ENCODE data around the gene NEMP1.

NEMP1 gene

DNA sequence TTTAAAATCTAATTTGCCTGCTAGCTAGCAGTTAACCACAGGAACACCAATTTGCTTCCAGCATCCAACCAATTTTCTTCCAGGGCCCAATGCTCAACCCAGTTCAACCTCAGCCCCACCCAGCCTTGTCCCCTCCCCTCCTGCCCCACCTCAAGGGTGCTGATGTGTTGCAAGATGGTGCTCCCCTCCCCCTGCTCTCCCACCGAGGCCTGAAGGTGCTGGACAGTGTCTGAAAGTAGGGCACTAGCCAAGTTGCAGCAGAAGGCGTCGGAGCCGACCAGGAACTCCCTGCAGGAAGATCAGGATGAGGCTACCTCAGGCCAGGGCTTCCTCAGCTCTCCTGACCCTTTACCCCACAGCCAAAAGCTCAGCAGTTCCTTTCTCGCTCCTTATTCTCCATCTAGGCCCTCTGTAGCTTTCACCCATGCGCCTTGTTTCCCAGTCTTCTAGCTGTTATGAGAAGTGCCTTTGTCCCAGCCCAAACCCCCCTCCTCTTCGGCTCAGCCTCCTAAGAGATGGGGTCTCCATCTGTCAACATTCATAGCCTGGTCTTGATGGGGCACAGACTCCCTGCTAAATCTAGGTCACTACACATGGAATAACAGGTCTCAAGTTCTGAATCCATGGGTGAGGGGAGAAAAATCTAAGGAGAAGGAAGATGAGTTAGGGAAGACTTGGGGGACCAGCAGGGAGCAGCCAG lies 29.0 kb upstream of the NEMP1 start:
- DNase-seq: no peak

- no peak for DNase-seq
Observed at GRCh38 chr12:57106021-57106708, 27.6 kb upstream of the NEMP1 start.

GRCh38 chr12:57105011-57105753 lies 26.6 kb upstream of the NEMP1 start:
- no peak for DNase-seq

- no peak for DNase-seq
Observed at GRCh38 chr12:57104292-57104910, 25.8 kb upstream of the NEMP1 start.

- no peak for DNase-seq
Observed at GRCh38 chr12:57103856-57104255, 25.3 kb upstream of the NEMP1 start.

- no peak for DNase-seq
Observed at GRCh38 chr12:57101892-57102695, 23.5 kb upstream of the NEMP1 start.

- DNase-seq: no peak
Observed at GRCh38 chr12:57099766-57100165, 21.2 kb upstream of the NEMP1 start.

DNA sequence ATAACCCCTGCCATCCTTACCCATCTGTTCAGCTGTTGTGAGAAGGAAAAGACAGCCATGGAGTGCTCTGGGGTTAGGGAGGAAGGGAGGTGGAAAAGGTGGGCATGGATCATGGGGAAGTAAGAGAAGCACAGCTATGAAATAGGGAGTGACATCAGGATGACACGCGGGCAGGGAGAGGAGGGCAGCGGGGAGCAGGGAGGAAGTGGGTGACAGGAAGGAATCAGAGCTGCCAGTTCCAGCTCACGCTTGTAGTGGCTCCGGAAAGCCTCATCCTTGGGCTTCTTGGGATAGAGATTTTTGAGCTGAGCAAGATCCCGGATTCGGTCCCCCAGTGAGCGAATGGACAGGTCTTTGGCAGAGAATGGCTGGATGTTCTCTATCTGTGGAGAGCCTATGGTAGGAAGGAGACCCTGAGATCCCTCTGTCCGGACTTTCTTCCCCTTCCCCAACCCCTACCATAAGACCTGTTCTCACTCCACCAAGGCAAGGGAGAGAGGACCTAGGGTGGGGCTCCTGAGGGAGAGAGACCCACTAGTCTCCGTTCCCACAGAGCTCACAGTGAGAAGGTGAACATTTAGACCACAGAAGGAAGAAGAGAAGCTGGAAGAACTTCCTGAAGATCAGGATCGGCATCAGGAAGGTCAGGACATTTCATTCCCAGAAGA lies 20.6 kb upstream of the NEMP1 start:
- DNase-seq: no peak

DNA sequence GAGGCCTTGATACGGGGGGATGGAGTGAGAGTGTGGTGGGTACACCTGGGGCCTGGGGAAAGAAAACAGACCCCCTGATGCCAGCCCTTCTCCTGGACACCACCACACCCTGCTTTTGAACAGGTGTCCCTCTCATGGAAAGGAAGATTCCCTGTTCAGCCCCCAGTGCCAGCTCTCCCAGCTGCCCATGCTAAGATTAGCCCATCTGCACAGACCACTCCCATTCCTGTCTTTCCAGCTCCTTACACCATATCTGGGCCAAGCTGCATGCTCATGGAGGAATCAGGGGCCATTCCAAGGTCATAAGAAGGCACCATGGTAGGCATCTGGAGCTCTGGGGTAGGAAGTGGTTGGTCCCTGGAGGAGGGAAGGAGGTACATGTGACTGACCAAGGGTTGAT lies 20.0 kb upstream of the NEMP1 start:
- DNase-seq: no peak

- no peak for DNase-seq
Observed at GRCh38 chr12:57097554-57097835, 18.9 kb upstream of the NEMP1 start.

DNA sequence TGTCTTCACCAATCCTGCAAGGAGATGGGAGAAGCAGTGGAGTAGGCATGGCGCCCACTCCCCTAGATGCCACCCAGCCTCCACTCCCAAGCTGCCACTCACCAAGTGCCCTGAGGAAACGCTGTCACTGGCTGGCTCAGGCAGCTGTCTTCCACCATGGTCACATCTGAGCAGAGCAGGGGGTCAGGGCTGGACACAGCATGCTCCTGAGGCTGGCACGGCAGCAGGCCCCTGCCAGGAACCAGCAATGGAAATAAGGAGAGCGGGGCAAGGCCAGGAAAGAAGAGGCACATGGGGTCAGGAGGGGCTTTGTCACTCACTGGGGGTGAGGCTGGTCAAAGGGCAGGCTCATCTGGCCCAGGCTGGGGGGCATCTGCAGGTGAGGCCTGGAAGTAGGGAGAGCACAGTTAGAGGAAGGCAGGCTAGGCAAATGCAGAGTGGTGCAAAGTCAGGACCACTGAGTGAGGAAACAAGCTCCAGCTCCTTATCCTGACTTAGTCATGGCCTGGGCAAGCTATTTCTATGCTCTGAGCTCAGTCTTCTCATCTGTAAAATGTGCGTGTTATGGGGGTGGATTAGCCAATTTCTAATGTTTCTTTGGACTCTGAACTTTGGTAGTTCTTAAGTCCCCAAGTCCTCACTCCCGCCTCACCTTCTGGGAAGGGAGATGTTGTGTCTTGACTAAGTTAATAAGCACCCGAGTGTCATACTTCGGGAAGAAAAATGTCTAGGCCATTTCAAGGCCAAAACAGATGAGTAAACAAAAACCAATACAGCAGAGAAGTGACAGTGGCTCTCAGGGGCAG lies 18.4 kb upstream of the NEMP1 start:
- no peak for DNase-seq

GRCh38 chr12:57096099-57096572 lies 17.5 kb upstream of the NEMP1 start:
- no peak for DNase-seq

DNA sequence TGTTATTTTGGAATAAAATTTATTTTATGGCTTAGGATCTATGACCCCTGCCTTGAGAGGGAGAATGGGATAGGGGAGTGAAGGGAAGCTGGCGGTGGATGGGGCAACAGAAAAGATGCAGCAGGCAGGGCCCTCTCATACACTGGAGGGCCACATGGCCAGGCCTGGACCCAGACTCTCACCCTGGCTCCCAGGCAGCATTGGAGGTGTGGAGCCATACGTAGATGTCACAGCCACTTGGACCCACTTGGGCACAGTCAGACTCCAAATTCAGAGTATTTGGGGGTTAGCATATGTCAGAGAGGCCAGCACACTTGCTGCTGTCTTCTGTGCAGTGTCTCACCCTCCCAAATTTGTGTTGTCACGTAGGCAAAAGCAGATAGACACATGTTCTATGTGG lies 16.8 kb upstream of the NEMP1 start:
- peak; percentile 62 for DNase-seq

- DNase-seq: peak; percentile 70
Observed at GRCh38 chr12:57094208-57095160, 15.9 kb upstream of the NEMP1 start.

- DNase-seq: peak; percentile 89
Observed at GRCh38 chr12:57093415-57094207, 15.0 kb upstream of the NEMP1 start.

DNA sequence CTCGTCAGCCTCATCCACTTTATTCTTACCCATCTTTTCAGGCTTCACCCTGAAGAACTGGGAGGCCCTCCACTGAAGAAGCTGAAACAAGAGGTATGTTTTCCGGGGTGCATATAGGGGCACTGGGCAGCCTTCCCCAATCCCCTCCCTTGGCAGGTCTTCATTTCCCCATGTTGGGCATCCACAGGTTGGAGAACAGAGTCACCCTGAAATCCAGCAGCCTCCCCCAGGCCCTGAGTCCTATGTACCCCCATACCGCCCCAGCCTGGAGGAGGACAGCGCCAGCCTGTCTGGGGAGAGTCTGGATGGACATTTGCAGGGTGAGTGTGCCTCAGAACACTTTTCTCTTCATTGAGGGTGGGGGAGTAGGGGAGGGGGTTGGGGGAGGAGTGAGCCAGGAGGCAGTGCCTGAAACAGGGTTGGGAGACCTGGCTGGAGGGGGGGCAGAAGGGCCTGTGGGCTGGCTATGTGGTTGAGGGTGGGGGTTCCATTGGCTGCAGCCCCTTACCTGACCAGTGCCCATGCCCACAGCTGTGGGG lies 14.4 kb upstream of the NEMP1 start:
- peak; percentile 61 for DNase-seq

DNA sequence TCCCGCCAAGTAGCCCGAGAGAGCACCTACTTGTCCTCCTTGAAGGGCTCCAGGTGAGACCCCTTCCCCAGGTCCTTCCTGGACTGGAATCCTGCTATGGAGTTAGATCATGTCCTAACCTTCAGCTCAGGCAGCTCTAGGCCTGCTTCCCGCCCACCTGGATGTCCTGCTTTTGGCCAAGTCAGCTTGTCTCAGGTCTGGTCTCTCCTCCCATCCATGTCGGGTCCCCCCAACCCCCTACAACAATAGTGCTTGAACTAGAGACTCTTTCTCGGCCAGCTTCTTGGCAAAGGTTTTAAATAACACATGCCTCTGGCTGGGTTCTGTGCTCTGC lies 13.9 kb upstream of the NEMP1 start:
- DNase-seq: no peak

DNA sequence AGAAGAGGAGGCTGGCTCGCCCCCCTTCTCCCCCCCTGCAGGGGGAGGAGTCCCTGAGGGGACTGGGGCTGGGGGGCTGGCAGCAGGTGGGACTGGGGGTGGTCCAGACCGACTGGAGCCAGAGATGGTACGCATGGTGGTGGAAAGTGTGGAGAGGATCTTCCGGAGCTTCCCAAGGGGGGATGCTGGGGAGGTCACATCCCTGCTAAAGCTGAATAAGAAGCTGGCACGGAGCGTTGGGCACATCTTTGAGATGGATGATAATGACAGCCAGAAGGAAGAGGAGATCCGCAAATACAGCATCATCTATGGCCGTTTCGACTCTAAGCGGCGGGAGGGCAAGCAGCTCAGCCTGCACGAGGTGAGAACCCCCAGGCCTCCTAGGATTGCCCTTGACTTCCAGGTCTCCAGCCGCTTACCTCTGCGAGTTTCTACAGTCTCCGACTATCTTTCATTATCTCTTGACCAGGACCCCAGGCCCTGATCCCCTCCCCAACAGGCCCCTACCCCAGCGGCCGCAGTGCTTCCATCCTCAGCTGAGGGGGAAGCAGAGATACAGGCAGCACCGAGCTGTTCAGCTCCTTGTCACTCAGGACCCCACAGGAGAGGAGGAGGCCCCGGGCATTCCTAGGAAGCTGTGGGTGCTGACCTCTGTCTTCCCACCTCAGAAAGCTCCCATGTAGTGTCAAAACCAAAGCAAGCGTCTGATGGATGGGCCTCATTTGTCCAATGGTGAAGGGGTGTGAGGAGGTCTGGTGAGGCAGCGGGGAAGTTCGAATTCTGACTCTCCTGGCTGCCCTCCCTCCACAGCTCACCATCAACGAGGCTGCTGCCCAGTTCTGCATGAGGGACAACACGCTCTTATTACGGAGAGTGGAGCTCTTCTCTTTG lies 13.3 kb upstream of the NEMP1 start:
- no peak for DNase-seq

Data from activated CD8-positive, alpha-beta memory T cell treated with anti-CD3 and anti-CD28 coated beads for 24 hours (primary cell).